Fibroblast of mammary gland (primary cell): ENCODE measurements around the gene CAMK1D.

ENCODE experiments used
- DNase-seq: peaks from one replicate; pipeline ENCODE4 v3.0.0-alpha.2; 2010; ENCODE audit warnings: low read depth
- H3K4me3 ChIP-seq: 2 replicates; pipeline ENCODE4 v1.5.1; 2011; ENCODE audit warnings: low read depth, mild to moderate bottlenecking, low read length, moderate library complexity; ENCODE audit not compliant: control insufficient read depth
- TF ChIP-seq, protein P1 (sequence below): conservative IDR thresholded peaks from 2 replicates; pipeline ENCODE4 v1.5.1; 2011; ENCODE audit warnings: low read depth, low read length, inconsistent platforms; ENCODE audit not compliant: control insufficient read depth, insufficient read depth

CAMK1D gene

DNA sequence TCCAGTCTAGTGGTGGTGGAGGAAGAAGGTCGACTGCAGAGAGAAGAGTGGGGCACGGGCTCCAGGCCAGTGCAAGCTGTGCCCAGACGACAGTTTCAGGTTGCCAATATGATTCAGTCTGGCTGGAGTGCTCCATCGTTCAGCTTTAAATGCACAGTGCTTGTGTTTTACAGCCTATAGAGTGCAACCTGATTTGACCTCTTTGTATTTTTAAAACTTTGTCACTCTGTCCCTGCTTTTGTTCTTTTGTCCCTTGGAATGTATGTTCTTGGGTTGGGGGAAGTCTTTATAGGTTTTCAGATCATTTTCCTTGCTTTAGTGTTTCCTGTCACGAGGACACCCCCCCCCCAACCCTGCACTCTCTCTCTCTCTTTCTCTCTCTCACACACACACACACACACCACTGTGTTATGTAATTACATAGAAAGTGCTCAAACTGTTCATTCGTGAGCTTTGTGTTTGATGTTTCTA, 198.0 kb downstream of the CAMK1D start:
- TF ChIP-seq, protein P1, sequence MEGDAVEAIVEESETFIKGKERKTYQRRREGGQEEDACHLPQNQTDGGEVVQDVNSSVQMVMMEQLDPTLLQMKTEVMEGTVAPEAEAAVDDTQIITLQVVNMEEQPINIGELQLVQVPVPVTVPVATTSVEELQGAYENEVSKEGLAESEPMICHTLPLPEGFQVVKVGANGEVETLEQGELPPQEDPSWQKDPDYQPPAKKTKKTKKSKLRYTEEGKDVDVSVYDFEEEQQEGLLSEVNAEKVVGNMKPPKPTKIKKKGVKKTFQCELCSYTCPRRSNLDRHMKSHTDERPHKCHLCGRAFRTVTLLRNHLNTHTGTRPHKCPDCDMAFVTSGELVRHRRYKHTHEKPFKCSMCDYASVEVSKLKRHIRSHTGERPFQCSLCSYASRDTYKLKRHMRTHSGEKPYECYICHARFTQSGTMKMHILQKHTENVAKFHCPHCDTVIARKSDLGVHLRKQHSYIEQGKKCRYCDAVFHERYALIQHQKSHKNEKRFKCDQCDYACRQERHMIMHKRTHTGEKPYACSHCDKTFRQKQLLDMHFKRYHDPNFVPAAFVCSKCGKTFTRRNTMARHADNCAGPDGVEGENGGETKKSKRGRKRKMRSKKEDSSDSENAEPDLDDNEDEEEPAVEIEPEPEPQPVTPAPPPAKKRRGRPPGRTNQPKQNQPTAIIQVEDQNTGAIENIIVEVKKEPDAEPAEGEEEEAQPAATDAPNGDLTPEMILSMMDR, result no peak
- DNase-seq, result no peak
- H3K4me3 ChIP-seq, result no peak overlapping the region

DNA sequence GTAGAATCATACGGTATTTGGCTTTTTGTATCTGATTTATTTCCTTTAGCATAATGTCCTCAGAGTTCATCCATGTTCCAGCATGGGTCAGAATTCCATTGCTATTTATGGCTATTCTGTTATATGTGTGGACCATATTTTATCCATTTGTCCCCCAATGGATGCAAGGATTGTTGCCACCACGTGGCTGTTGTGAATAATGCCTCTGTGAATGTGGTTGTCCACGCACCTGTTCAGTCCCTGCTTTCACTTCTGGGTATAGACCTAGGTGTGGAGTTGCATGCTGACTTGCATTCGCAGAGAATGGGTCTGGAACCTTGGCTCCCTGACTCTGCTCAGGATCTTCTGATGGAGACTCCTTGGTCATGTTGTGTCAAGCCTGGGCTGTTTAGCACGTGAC, 199.9 kb downstream of the CAMK1D start:
- DNase-seq, result no peak
- TF ChIP-seq, protein P1, result no peak

DNA sequence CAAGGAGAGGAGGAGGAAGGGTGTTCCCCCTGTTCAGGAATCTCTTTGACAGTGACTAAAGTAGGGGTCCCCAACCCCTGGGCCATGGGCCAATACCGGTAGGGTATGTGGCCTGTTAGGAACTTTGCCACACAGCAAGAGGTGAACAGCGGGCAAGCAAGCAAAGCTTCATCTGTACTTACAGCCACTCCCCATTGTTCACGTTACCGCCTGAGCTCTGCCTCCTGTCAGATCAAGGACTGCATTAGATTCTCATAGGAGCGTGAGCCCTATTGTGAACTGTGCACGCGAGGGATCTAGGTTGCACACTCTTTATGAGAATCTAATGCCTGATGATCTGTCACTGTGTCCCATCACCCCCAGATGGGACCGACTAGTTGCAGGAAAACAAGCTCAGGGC, 201.6 kb downstream of the CAMK1D start:
- no peak for DNase-seq
- TF ChIP-seq, protein P1, result no peak
- no peak overlapping the region for H3K4me3 ChIP-seq

More for the DNA sequence above, 199.9 kb downstream of the CAMK1D start:
- H3K4me3 ChIP-seq, result no peak overlapping the region

DNA sequence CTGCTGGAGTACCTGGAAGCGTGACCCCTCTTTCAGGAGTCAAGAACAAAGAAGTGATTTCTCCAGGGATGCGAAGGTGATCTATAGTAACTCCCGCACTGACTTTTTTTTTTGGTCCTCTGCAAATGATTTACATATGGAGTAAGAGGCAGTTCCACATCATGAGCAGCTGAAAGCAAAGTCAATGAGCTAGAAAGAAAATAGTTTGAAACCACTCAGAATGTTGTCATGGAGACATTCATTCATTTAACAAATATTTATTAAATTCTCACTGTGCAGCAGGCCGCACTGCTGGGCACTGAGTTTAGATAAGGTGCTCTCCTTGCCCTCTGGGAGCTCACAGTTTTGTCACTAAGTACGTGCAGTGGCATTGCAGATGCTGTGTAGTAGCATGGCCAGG, 206.7 kb downstream of the CAMK1D start:
- no peak overlapping the region for H3K4me3 ChIP-seq
- DNase-seq, result no peak
- TF ChIP-seq, protein P1, result no peak

DNA sequence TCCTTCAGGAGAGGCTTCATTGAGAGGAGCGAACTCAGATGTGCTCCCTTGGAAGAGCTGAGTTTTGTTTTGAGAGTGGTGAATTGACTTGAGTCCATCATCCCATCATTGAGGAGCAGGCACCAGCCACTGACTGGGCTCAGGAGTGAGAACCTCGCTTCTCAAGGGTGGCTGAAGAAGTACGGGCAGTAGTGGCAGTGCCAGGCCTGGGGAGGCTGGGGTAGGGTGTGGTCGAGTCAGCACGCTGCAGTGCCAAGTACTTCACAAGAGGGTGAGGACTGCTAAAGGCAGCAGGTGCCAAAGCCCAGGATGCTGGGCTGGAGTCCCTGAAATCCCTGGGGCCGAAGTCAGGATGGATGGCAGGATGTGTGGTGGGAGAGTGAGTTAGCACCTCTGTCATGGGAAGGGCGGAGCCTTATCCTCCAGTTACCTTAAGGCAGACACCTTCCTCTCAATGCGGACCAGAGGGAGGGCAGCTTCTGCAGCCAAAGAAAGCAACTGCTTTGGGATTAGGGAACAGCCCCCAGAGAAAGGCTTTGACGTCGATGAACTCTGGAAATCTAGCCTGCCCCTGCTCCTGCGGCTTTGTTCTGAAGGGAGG, 210.3 kb downstream of the CAMK1D start:
- H3K4me3 ChIP-seq, result no peak overlapping the region
- TF ChIP-seq, protein P1, result no peak
- no peak for DNase-seq

DNA sequence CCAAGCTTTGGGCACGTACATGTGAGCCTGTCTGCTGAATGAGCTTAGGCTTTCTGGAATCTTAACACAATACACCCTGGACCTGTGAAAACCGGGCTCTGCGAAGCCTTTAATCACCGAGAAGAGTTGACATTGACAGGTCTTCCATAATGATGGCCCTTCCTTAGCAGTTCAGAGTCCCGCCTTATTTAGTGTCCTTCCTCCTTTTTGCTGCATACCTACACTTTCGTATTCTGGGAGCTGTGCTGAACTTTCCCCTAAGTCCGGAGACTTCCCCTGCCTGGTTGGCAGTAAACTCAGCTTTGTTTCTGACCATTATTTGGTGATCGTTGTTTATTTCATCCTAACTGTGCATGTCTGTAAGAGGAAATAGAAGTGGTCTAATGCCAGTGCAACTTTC, 212.0 kb downstream of the CAMK1D start:
- TF ChIP-seq, protein P1, result no peak
- no peak for DNase-seq
- no peak overlapping the region for H3K4me3 ChIP-seq

DNA sequence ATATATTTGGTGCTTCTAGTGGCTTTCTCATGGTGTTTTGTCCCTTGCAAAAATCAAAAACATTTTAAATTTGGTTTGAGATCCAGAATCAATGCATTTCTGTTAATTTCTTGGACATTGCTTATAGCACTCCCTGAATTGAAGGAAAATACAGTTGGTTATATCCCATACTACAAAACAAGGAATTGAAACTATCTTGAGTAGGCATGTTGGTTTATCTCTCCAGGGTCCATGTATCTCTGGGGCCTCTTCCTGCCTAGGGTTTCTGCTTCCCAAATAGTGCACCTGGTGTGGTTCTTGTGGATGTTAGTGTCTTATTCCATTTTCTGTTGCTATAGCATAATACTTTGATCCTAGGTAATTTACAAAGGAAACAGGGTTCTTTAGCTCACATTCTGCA, 212.4 kb downstream of the CAMK1D start:
- no peak overlapping the region for H3K4me3 ChIP-seq
- DNase-seq, result no peak
- TF ChIP-seq, protein P1, result no peak
